Neural cell (in vitro differentiated cells): Measurements from ENCODE around the gene XYLT2.

Experiments
- EZH2 ChIP-seq: fragments of 200-600, 300-800 bp; shearing (Covaris generic), sonication (generic); IDR thresholded peaks from 2 replicates; pipeline ENCODE4 v1.6.1; 2014; ENCODE audit warnings: antibody characterized with exemption, low read length, borderline replicate concordance, mild to moderate bottlenecking; ENCODE audit not compliant: insufficient read depth, poor library complexity, severe bottlenecking
- MXI1 ChIP-seq: fragments of 450-650 bp; conservative IDR thresholded peaks from 2 replicates; pipeline ENCODE4 v1.6.1; 2014; ENCODE audit warnings: antibody characterized with exemption, mild to moderate bottlenecking; ENCODE audit not compliant: poor library complexity, severe bottlenecking
- POLR2AphosphoS5 ChIP-seq: IDR thresholded peaks from 2 replicates; pipeline ENCODE4 v1.6.1; 2012
- RAD21 ChIP-seq: fragments of 450-650 bp; conservative IDR thresholded peaks from 2 replicates; pipeline ENCODE4 v1.6.1; 2014; ENCODE audit warnings: antibody characterized with exemption, mild to moderate bottlenecking, moderate library complexity
- SMC3 ChIP-seq: fragments of 450-650 bp; conservative IDR thresholded peaks from 2 replicates; pipeline ENCODE4 v1.6.1; 2014; ENCODE audit warnings: antibody characterized with exemption, mild to moderate bottlenecking, moderate library complexity; ENCODE audit not compliant: poor library complexity
- TAF1 ChIP-seq: IDR thresholded peaks from 2 replicates; pipeline ENCODE4 v1.6.1; 2012; ENCODE audit warnings: low read depth
- TF ChIP-seq, protein P1 (sequence below): fragments of 450-650 bp; IDR thresholded peaks from 2 replicates; pipeline ENCODE4 v1.5.1; 2014; ENCODE audit warnings: antibody characterized with exemption, mild to moderate bottlenecking, moderate library complexity; ENCODE audit not compliant: poor library complexity, severe bottlenecking
- TF ChIP-seq, protein P2 (sequence below): IDR thresholded peaks from 2 replicates; pipeline ENCODE4 v1.6.1; 2012; ENCODE audit warnings: borderline replicate concordance

DNA sequence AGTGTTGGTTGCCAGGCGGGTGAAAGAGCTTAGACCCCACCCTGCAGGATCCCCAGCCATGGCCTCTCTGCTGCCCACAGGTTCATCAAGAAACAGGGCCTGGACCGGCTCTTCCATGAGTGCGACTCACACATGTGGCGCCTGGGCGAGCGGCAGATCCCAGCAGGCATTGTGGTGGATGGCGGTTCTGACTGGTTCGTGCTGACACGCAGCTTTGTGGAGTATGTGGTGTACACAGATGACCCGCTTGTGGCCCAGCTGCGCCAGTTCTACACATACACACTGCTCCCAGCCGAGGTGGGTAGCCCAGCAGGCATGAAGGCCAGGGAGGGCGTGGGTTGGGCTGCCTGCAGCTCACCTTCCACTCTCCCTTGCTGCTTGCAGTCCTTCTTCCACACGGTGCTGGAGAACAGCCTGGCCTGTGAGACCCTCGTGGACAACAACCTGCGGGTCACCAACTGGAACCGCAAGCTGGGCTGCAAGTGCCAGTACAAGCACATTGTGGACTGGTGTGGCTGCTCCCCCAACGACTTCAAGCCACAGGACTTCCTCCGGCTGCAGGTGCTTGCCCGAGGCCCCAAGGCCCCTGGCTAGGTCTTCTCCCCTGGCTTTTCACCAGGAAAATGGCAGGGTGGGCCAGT, 9.9 kb downstream of the XYLT2 start:
- TF ChIP-seq POLR2AphosphoS5 (no peak), TAF1 (no peak), EZH2 (no peak), SMC3 (no peak), RAD21 (no peak), MXI1 (no peak)
- TF ChIP-seq, protein P1, sequence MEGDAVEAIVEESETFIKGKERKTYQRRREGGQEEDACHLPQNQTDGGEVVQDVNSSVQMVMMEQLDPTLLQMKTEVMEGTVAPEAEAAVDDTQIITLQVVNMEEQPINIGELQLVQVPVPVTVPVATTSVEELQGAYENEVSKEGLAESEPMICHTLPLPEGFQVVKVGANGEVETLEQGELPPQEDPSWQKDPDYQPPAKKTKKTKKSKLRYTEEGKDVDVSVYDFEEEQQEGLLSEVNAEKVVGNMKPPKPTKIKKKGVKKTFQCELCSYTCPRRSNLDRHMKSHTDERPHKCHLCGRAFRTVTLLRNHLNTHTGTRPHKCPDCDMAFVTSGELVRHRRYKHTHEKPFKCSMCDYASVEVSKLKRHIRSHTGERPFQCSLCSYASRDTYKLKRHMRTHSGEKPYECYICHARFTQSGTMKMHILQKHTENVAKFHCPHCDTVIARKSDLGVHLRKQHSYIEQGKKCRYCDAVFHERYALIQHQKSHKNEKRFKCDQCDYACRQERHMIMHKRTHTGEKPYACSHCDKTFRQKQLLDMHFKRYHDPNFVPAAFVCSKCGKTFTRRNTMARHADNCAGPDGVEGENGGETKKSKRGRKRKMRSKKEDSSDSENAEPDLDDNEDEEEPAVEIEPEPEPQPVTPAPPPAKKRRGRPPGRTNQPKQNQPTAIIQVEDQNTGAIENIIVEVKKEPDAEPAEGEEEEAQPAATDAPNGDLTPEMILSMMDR, result no peak
- TF ChIP-seq, protein P2, sequence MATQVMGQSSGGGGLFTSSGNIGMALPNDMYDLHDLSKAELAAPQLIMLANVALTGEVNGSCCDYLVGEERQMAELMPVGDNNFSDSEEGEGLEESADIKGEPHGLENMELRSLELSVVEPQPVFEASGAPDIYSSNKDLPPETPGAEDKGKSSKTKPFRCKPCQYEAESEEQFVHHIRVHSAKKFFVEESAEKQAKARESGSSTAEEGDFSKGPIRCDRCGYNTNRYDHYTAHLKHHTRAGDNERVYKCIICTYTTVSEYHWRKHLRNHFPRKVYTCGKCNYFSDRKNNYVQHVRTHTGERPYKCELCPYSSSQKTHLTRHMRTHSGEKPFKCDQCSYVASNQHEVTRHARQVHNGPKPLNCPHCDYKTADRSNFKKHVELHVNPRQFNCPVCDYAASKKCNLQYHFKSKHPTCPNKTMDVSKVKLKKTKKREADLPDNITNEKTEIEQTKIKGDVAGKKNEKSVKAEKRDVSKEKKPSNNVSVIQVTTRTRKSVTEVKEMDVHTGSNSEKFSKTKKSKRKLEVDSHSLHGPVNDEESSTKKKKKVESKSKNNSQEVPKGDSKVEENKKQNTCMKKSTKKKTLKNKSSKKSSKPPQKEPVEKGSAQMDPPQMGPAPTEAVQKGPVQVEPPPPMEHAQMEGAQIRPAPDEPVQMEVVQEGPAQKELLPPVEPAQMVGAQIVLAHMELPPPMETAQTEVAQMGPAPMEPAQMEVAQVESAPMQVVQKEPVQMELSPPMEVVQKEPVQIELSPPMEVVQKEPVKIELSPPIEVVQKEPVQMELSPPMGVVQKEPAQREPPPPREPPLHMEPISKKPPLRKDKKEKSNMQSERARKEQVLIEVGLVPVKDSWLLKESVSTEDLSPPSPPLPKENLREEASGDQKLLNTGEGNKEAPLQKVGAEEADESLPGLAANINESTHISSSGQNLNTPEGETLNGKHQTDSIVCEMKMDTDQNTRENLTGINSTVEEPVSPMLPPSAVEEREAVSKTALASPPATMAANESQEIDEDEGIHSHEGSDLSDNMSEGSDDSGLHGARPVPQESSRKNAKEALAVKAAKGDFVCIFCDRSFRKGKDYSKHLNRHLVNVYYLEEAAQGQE, result no peak
